ENCODE results near the gene ZMYND8.
"Not testable (repeated sequence)": the region's sequence is repeated elsewhere in the genome, so short reads cannot be mapped to it uniquely, and the experiment has no call there.

ZMYND8 gene

GRCh38 chr20:47222468-47223119 lies 133.9 kb downstream of the ZMYND8 start:
- DNase-seq, result no peak

DNA sequence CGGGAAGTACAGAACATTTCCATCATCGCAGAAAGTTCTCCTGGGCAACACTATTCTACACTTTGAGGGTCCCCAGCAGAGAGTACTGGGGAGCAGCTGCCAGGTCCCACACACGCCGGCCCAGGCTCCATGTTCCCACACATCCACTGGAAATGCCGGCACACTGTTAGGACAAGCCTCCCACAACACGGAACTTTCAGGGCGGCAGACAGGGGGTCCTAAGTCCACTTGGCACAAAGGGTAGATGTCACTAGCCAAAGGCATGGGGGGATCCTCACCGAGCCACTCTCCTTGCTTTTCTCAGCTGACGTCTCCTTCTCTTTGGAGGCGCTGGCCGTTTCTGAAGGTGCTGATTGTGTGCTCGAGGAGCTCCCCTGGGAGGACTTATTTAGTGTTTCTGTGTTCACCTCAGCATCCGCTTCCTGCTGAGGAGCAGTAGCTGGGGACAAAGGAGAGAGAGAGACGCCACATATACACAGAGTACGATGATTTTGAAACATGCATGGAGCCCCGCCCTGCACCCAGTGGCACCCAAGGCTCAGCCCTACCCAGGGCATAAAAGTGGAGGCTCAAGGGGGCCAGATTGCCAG lies 135.4 kb downstream of the ZMYND8 start:
- DNase-seq, result no peak

- DNase-seq, result no peak
Observed at GRCh38 chr20:47220161-47220582, 136.3 kb downstream of the ZMYND8 start.

DNA sequence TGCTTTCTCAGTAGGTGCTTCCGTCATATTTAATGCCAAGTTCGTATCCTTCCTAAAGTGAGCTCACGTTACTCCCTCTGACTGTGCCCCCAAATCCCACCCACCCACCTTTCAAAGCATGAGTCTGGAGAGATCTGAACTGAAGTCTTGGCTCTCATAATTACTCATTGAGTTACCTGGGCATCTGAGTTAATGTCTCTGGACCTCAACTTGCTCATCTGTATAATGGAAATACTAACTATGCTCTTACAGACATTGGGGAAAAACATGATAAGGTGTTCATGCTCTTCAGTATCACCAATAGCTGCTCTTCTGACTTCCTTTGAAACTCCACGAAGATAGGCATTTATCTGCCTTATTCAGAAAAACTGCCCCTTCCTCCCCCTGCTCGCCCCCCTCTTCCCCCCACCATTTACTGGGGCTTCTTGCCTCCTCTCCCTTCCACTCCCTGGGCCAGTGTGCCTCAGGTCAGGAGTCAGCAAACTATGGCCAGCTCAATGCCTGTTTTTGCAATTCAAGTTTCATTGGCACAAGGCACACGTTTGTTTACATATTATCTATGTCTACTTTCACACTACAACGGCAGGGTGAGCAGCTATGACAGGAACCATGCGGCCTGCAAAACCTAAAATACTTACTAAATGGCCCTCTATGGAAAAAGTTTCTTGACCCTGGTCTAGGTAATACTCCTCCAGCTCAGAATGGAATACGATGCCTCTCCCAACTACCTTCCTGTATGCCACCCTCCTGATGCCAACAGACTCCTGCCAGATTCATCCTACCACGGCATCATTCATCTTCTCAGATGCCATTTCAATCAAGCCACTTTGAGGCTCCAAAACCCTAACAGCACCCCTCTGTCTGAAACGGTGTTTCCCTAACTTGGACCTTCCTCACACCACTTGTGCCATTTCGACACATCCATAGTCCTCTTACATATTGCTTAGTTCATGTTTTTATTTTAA lies 138.7 kb downstream of the ZMYND8 start:
- no peak for DNase-seq

- no peak for DNase-seq
Observed at GRCh38 chr20:47216819-47217410, 139.6 kb downstream of the ZMYND8 start.

DNA sequence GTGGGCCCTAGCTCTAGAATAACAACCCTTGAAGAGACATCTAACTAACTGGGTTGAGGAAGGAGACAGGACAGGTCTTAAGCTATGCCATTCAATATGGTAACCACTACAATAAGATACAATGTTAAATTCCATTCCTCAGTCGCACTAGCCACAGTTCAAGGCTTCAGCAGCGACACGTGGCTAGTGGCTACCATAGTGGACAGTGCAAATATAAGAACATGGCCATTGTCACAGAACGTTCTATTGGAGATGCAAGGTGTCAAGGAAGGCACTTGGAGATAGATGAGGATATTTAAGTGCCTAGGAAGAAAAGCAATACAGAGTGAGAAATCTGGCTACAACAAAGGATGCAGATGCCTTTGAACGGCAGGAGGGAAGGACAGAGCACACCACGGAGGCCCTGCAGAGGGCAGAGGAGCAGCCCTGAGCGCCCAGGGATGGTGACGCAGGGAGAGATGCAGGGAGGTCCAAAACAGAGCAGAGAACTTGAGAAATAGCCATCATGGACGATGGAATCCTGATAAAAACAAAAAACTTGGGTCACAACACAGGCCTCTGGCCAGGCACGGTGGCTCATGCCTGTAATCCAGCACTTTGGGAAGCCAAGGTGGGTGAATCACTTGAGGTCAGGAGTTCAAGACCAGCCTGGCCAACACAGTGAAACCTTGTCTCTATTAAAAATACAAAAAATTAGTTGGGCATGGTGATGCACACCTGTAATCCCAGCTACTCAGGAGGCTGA lies 140.7 kb downstream of the ZMYND8 start:
- no peak for DNase-seq

GRCh38 chr20:47213966-47214365 lies 142.5 kb downstream of the ZMYND8 start:
- DNase-seq, result no peak

DNA sequence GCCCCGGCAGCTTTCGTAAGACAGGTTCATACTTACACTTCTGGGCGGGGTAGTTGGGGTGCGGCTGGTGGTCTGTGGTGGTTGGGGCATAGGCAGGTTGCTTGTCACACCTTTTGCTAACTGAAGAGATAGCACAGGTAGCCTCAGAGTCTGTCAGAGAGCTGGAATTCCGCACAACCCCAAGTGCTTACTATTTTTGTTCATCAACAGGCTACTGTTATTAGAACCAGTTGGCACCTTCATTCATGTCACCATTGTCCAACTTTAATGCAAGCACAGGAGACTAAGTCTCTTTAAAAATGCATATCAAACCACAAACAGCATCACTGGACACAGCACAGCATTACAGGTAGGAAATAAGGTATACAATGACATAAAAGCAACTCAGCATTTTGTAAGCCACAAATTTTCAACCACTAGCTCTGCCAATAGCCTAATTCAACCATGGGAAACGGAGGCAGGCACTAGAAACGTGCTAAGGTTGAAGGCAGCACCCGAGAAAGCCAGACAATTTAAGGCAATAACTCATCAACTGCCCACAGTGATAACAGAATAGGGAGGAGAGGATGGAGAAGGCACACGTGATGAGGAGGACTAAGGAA lies 143.8 kb downstream of the ZMYND8 start:
- DNase-seq, result no peak

GRCh38 chr20:47211036-47211435 lies 145.5 kb downstream of the ZMYND8 start:
- no peak for DNase-seq

- DNase-seq, result no peak
Observed at GRCh38 chr20:47210470-47210869, 146.0 kb downstream of the ZMYND8 start.

DNA sequence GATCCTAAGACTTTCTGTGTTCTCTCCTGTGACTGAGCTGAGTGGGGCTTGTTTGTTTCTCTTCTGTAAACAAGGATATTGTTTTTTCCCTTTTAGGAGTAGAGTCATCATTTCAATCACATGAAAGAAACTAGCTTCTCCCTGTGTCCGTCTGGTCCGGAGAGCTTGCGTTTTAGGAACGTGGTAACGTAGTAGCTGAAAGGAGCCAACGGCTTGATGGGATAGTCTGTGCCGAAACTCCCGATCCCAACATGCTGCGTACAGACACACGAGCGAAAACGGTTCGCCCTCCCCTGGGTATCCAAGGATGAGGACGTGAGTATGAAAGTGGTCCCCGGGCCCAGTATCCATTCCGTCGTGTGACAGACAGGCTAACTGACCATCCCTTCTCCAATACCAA lies 146.5 kb downstream of the ZMYND8 start:
- no peak for DNase-seq

DNA sequence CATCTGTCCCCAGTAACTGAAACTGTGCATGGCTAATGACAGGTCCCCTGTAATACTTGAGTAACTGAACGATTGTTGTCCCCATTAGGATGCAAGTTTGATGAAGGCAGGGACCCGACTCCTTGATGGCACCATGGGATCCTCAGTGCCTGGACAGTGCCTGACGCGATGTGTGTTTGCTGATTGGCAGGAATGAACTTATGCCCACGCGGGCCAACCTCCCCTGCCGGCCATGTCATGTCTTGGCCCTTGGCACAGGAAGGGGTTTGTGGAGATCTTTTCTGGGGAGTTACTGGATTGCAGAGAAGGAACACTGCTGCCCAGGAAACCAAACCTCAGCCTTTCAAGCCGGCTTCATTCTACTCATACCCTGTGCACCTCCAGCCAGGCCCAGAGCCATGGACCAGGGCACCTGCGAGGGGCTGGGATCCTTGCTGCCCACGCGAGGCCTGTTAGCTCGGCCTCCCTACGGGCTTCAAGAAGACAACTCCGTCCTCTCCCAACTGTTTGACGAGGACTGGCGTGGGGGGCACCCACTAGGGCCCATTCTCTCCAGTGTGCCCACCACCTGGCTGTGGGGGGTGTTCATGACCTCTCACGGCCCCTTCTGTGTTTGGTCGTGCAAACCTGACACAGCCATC lies 147.8 kb downstream of the ZMYND8 start:
- no peak for DNase-seq

DNA sequence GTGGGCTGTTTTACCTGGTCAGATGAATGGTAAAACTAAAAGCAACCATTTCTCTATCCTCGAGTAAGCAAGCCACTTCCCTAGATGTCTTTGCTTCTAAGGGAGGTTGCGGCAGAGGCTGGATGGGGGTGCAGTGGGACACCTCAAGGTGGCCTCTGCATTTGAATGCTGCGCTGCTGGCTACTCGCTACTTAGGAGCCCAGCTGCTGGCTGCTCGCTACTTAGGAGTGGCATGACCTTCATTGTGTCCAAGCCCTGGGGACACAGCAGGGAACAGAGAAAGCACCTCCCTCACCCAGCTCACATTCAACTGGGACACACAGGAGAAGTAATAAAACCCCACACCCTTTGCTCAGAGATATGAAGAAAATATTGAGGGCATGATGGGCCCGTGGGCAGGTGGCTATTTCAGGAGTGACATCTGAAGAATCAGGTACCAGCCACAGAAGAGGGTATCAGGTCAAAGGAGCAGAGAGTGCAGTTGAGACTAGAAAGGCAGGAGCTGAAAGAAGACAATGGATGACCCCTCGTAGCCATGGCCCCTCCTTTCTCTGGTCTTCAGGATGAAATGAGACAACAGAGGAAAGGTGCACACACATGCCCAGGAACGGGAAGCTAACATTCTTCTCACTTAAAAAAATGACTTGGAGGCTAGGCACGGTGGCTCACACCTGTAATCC lies 149.4 kb downstream of the ZMYND8 start:
- no peak for DNase-seq

DNA sequence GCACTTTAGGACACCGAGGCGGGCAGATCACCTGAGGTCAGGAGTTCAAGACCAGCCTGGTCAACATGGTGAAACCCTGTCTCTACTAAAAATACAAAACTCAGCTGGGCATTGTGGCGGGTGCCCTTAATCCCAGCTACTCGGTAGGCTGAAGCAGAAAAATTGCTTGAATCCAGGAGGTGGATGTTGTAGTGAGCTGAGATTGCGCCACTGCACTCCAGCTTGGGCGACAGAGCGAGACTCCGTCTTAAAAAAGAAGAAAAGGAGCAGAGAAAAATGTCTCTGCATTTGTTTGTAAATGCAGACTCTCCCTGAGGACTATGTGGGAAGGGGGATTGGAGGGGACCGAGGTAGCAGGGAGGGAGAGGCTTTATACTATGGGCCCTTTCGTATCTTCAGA lies 149.9 kb downstream of the ZMYND8 start:
- DNase-seq, result not testable (repeated sequence)

DNA sequence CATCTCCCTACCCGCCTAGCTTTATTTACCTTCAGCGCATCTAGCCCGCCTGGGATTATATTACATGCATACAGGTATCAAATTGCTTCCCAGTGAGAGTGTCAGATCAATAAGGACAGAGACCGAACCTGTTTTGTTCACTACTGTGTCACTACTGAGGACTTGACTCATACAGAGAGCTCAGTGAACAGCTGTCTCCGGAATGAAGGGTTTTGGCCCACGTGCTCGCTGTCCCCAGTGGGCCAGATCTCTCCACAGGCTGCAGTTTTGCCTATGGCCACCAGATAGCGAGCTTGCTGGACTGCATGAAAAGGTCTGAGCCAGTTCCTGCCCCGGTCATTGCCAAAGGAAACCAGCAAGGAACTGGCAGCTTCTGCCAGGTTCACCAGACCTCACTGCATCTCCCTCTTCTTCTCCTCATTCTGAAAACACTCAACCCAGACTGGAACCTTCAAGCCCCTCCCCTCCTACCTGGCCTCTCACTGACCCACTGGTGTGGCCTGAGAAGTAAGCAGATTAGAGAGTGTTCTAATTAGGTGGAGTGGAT lies 150.8 kb downstream of the ZMYND8 start:
- DNase-seq, result no peak

- not testable (repeated sequence) for DNase-seq
Observed at GRCh38 chr20:47204850-47205122, 151.7 kb downstream of the ZMYND8 start.

DNA sequence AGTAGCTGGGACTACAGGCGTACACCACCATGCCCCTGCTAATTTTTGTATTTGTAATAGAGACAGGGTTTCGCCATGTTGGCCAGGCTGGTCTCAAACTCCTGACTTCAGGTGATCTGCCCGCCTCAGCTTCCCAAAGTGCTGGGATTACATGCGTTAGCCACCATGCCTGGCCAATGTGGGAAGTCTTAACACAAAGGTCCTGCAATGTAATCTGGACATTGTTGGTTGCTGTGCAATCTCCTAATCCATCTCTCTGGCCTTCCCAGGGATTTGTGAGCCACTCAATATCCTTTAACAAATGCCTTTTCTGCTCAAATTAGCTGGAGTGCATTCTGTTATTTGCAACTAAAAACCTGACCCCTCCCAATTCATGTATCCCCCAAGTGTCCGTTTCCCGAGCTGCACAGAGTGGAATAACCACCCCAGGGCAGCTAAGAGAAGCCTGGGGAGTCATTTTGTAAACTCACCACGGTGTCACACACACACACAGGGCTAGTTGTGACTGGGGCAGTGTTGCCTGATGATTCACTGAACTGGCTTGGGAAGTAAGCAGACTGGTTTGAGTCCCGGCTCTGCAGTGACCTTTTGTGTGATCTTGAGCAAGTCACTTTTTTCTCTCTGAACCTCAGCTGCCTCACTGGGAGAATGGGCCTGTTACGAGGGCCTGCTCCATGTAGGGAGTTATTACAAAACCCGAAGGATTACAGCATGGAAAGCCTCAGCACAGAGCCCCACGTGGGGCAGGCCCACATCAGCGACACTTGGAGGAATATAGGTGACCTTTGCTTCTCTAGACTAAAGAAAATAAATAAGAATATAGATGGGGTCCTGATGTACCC lies 152.3 kb downstream of the ZMYND8 start:
- DNase-seq, result no peak

GRCh38 chr20:47202733-47203667 lies 153.5 kb downstream of the ZMYND8 start:
- DNase-seq, result no peak

Measured in NCI-H1436 treated with DMSO at 0.1 percent for 48 hours (cell line).